Activated CD4-positive, CD25-positive, alpha-beta regulatory T cell (primary cell): Measurements from ENCODE around the gene YY1.
"Not testable (repeated sequence)": the region's sequence is repeated elsewhere in the genome, so short reads cannot be mapped to it uniquely, and the experiment has no call there.

ENCODE experiments used
- DNase-seq, 4 experiments: peaks; one replicate each; lab custom pipeline; 2025; lab: John Stamatoyannopoulos, UW

Gene YY1

GRCh38 chr14:100243020-100243419 lies 4.1 kb downstream of the YY1 start:
- no peak for DNase-seq

- DNase-seq, result no peak
Measured at GRCh38 chr14:100246809-100247428, 8.0 kb downstream of the YY1 start.

DNA sequence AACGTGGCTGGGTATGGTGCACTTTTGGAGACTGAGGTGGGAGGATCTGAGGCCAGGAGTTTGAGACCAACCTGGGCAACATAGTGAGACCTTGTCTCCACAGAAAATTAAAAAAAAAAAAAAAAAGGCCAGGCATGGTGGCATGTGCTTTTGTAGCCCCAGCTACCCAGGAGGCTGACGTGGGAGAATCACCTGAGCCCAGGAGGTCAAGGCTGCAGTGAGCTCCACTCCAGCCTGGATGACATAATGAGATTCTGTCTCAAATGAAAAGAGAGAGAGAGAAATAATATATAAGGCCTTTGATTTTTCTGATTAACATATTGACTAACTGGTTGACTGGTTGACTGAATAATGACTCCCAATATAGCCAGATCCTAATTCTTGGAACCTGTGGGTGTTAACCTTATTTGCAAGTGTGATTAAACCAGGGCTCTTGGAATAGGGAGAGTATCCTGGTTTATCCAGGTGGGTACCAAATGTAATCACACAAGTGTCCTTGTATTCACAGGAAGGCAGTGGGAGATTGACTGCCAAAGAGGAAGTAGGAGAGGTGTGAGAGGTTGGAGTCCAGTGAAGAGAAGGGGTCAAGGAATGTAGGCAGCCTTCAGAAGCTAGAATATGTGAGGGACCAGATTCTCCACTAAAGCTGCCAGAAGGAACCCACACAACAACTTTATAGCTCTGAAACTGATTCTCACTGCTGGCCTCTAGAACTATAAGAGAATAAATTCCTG lies 12.0 kb downstream of the YY1 start:
- DNase-seq, result no peak

DNA sequence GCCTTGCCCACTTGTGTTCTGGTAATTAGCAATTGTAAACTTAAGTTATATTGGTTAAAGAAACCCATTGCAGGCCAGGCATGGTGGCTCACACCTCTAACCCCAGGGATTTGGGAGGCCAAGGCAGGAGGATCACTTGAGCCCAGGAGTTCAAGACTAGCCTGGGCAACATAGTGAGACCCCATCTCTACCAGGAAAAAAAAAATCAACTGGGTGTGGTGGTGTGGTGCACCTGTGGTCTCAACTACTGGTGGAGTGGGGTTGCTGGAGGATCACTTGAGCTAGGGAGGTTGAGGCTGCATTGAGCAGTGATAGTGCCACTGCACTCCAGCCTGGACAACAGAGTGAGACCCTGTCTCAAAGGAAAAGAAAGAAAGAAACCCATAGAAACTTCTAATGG lies 13.7 kb downstream of the YY1 start:
- no peak for DNase-seq

- DNase-seq, result no peak
Measured at GRCh38 chr14:100256339-100256895, 17.5 kb downstream of the YY1 start.

GRCh38 chr14:100261621-100262020 lies 22.7 kb downstream of the YY1 start:
- no peak for DNase-seq

DNA sequence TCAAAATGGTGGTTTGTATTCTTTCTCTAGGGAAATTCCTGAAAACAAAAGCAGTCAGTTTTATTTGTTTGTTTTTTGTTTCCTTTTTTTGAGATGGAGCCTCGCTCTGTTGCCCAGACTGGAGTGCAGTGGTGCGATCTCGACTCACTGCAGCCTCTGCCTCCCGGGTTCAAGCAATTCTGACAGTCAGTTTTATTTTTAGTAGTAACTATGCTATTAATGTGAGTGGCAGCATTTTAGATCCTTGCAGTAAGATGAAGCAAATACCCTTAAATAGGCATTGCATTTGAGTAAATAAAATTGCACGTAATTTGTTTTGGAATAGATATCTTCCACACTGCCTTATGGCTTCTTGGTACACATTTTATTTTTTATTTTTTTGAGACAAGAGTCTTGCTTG lies 23.6 kb downstream of the YY1 start:
- DNase-seq, result no peak

- no peak for DNase-seq
Measured at GRCh38 chr14:100263141-100263540, 24.2 kb downstream of the YY1 start.

DNA sequence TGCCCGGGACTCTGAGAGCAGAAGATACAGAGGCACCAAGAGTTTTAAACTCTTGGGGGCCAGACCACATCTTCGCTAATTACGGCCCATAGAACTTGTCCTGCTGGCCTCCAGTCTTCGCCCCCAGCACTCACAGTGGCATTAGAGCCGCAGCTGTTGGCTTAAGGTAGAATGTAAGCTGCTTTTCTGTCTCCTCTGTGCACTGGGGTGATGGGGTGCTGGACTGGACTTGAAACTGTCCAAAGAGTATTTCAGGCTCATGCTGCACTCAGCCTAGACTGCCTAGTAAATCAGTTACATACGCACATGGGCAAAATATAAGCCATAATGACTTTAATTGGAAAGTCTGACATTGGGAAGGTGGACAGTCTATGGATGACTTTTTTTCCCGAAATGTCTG lies 29.0 kb downstream of the YY1 start:
- DNase-seq, result no peak

GRCh38 chr14:100268591-100269207 lies 29.8 kb downstream of the YY1 start:
- no peak for DNase-seq

DNA sequence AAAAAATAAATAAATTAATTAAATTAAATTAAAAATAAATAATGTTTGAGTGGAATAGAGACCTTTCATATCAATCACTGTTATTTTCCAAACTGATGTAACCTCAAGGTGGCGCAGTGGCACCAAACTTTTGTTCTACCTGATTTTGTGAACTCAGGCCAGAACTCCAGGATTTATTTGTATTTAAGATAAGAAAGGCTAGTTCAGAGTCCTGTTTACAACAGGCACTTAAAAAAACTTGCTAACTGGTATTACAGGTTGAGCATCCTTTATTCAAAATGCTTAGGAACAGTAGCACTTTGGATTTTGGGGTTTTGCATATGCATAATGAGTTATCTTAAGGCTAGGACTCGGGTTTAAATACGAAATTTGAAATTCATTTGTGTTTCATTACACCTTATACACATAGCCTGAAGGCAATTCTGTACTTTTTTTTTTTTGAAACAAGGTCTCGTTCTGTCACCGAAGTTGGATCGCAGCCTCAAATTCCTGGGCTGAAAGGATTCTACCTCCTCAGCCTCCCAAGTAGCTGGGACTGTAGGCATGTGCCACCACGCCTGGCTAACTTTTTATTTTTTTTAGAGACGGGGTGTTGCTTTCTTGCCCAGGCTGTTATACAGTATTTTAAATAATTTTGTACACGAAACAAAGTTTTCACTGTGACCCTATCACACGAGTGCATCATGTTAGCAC lies 32.4 kb downstream of the YY1 start:
- DNase-seq, result no peak

DNA sequence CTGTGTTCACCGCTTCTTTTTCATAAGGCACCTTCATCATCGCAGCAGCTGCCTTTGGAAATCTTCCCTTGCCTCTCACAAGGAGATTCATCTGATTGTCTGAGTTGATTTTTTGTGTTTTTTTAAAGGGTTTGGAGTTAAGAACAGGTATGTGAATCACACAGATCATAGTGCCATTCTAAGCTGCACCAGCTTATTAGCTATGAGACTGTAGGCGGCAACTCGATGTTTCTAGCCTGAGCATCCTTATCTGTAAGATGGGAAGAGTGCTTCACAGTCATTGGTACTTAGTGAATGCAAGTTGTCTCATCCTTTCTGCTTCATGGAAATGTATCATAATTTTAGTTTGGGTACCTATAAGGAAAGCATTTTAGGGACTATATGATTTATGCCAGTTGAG lies 35.3 kb downstream of the YY1 start:
- no peak for DNase-seq

- DNase-seq, result no peak
Measured at GRCh38 chr14:100275214-100275613, 36.3 kb downstream of the YY1 start.

DNA sequence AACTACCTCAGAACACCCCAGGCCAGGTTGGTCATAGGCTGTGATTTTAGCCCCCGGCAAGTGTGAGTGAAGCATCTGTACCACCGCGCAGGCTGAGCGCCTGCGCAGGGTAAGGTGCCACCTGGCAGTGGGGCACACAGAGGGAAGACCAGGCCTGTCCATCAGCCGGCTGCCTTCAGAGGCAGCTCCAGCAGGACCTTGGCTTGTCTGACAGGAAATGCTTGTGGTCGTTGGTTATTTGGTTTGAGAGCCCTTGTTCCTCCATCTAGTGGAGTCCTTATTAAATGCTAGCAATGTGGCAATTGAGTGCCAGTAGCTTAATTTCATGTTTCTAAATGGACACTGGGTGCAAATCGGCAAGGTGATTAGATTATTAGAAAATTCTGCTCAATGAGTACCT lies 39.8 kb downstream of the YY1 start:
- DNase-seq, result no peak

DNA sequence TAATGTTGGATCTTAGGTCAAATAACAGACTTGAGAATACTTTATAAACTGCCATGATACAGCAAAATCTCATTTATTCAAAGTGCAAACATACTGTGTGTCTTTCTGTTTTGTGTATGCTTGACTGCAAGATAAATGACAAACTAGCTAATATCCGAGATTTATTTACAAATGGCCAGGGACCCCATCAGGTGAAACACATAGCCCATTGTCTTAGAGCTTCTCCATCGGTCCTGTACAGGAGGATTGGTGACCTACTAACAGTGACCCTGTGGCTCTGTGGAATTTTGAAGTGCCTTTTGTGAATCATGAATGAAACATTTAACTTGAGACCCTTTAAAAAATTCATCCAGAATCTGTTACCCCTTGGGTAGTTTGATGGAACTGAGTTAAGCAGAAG lies 40.2 kb downstream of the YY1 start:
- DNase-seq, result no peak

DNA sequence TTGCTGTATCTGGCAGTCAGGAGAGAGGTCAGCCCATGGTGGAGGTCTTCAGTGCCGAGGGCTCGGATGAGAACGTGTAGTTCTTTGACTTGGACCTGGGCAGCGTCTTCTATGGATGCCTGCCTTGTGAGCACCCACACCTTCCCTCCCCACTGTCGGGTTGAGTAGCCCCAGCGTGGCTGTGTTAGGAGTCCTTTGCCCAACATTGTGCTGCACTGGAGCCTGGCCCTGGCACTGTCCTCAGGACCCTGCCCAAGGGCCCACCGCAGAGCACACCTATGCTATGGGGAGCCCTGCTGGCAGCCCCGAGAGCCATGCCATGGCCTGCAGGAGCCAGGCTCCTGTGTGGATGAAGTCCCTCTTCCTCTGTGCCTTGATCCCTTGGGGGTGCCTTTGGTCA lies 40.6 kb downstream of the YY1 start:
- DNase-seq, result no peak

- DNase-seq, result no peak
Measured at GRCh38 chr14:100281286-100282082, 42.5 kb downstream of the YY1 start.

- DNase-seq, result no peak
Measured at GRCh38 chr14:100282083-100282350, 43.1 kb downstream of the YY1 start.

DNA sequence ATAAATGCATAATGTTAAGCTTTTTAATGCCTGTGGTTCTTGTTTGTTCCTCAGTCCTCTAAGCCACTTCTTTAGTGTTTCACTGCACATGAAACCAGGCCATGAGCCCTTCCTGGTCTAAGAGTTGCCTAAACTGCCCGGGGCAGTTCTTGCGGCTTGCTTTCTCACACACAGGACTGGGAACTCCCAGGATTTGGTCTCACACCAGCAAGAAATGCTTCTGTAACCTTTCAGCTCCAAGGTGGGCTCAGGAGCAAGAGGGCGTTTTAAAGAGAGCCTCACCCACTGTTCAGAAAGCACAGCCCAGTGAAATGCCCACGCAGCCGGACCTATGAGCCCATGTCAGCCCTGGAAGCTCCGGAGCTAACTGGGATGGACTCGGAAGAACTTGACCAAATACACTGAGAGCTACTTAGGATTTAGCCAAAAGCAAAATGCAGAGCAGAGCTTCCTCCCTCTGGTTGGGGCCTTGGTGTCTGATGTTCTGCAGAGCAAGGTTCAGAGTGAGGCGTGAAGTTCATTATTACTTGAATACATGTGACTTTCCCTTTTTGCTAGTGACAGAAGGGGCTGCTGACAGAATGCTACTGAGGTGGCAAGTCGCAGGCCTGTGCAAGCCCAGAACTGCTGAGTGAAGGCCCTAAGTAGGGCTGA lies 43.9 kb downstream of the YY1 start:
- no peak for DNase-seq

GRCh38 chr14:100283436-100283835 lies 44.5 kb downstream of the YY1 start:
- DNase-seq, result not testable (repeated sequence)
